GM21619 (cell line): ENCODE measurements around the gene OBSCN.
"Not testable (repeated sequence)": the region's sequence is repeated elsewhere in the genome, so short reads cannot be mapped to it uniquely, and the experiment has no call there.

Experiments
- ATAC-seq: cut with Tn5 transposase; IDR thresholded peaks from one replicate; pipeline ENCODE4 v1.9.1; 2021; ENCODE audit not compliant: unreplicated experiment

Gene OBSCN

GRCh38 chr1:228252476-228252875, 44.6 kb downstream of the OBSCN start:
- not testable (repeated sequence) for ATAC-seq

GRCh38 chr1:228256626-228257375, 49.0 kb downstream of the OBSCN start:
- ATAC-seq = no peak

GRCh38 chr1:228258486-228258885, 50.6 kb downstream of the OBSCN start:
- no peak for ATAC-seq

GRCh38 chr1:228259368-228259894, 51.6 kb downstream of the OBSCN start:
- no peak for ATAC-seq

GRCh38 chr1:228259951-228260350, 52.1 kb downstream of the OBSCN start:
- no peak for ATAC-seq

- ATAC-seq = no peak
Measured at GRCh38 chr1:228261706-228262105, 53.9 kb downstream of the OBSCN start.

- no peak for ATAC-seq
Measured at GRCh38 chr1:228262475-228262874, 54.6 kb downstream of the OBSCN start.

- ATAC-seq = no peak
Measured at GRCh38 chr1:228263636-228264035, 55.8 kb downstream of the OBSCN start.

- ATAC-seq = no peak
Measured at GRCh38 chr1:228264090-228264829, 56.4 kb downstream of the OBSCN start.

- ATAC-seq = no peak
Measured at GRCh38 chr1:228265167-228265566, 57.3 kb downstream of the OBSCN start.

- ATAC-seq = no peak
Measured at GRCh38 chr1:228267962-228268880, 60.4 kb downstream of the OBSCN start.

GRCh38 chr1:228268881-228269265, 61.0 kb downstream of the OBSCN start:
- ATAC-seq = no peak

GRCh38 chr1:228269431-228269830, 61.6 kb downstream of the OBSCN start:
- ATAC-seq = not testable (repeated sequence)

GRCh38 chr1:228270032-228270431, 62.2 kb downstream of the OBSCN start:
- ATAC-seq = no peak

GRCh38 chr1:228271701-228272251, 63.9 kb downstream of the OBSCN start:
- no peak for ATAC-seq

GRCh38 chr1:228272331-228272791, 64.5 kb downstream of the OBSCN start:
- no peak for ATAC-seq

- ATAC-seq = no peak
Measured at GRCh38 chr1:228272831-228273571, 65.2 kb downstream of the OBSCN start.

- no peak for ATAC-seq
Measured at GRCh38 chr1:228273720-228274451, 66.0 kb downstream of the OBSCN start.

GRCh38 chr1:228274452-228275178, 66.8 kb downstream of the OBSCN start:
- no peak for ATAC-seq
